ENCODE measurements around the gene CCS.
A peak's percentile ranks its signal among the peaks of the same experiment; 100 is the strongest.

GRCh38 chr11:66543263-66544107 lies 49.5 kb upstream of the CCS start:
- TF ChIP-seq CTCF (IDR thresholded peaks at IDR 0.05; ENCODE audit: low read depth, low read length, poor library complexity, severe bottlenecking) (peak; percentile 62), EZH2phosphoT487 (IDR thresholded peaks at IDR 0.05; ENCODE audit: borderline replicate concordance, low read length) (no peak)
